ENCODE data around the gene PHKG2.

GRCh38 chr16:30786115-30786935, 38.1 kb downstream of the PHKG2 start:
- TF ChIP-seq CTCF (IDR thresholded peaks at IDR 0.05; ENCODE audit: insufficient read depth, low read length, poor library complexity, severe bottlenecking) (no peak), EZH2phosphoT487 (conservative IDR thresholded peaks at IDR 0.05; ENCODE audit: low read length) (no peak)

Measured in SU-DHL-6 (cell line).